Progenitor cell of endocrine pancreas (in vitro differentiated cells): ENCODE measurements around the gene KEL. TPM values are rescaled to one million over a fixed set of nuclear protein-coding genes. Genes with fewer than 3 reads are reported as not detected.
A peak's percentile ranks its signal among the peaks of the same experiment; 100 is the strongest.

Source experiments
- DNase-seq: peaks from one replicate; pipeline ENCODE4 v3.0.0; 2021; ENCODE audit warnings: low spot score; ENCODE audit not compliant: unreplicated experiment
- H3K27ac Mint-ChIP-seq: 2 replicates; pipeline ENCODE4 v1.8.0; 2021; ENCODE audit warnings: mild to moderate bottlenecking, moderate library complexity, mixed read lengths
- H3K27me3 Mint-ChIP-seq: 2 replicates; pipeline ENCODE4 v1.8.0; 2021; ENCODE audit warnings: mixed read lengths
- H3K36me3 Mint-ChIP-seq: 2 replicates; pipeline ENCODE4 v1.8.0; 2022; ENCODE audit warnings: mixed read lengths; ENCODE audit not compliant: insufficient read depth
- H3K4me1 Mint-ChIP-seq: 2 replicates; pipeline ENCODE4 v1.8.0; 2021; ENCODE audit warnings: low read depth, mixed read lengths
- H3K4me3 Mint-ChIP-seq: 2 replicates; pipeline ENCODE4 v1.8.0; 2021; ENCODE audit warnings: low read depth, mild to moderate bottlenecking, moderate library complexity, mixed read lengths
- H3K9me3 Mint-ChIP-seq: 2 replicates; pipeline ENCODE4 v1.8.0; 2021; ENCODE audit warnings: low read depth, mixed read lengths
- total RNA-seq: library from RNA; stranded (reverse); gene quantifications from 2 replicates; pipeline ENCODE4 v1.2.1, GENCODE V29; 2021
- TF ChIP-seq, protein P1 (sequence below): fragments of 200-600 bp; sonication (generic); IDR thresholded peaks from one replicate; pipeline ENCODE4 v1.5.0; 2021; ENCODE audit warnings: antibody characterized with exemption, mild to moderate bottlenecking; ENCODE audit not compliant: unreplicated experiment

Gene KEL
- total RNA-seq, 1 donor from 2014 or later = 1.7 TPM

DNA sequence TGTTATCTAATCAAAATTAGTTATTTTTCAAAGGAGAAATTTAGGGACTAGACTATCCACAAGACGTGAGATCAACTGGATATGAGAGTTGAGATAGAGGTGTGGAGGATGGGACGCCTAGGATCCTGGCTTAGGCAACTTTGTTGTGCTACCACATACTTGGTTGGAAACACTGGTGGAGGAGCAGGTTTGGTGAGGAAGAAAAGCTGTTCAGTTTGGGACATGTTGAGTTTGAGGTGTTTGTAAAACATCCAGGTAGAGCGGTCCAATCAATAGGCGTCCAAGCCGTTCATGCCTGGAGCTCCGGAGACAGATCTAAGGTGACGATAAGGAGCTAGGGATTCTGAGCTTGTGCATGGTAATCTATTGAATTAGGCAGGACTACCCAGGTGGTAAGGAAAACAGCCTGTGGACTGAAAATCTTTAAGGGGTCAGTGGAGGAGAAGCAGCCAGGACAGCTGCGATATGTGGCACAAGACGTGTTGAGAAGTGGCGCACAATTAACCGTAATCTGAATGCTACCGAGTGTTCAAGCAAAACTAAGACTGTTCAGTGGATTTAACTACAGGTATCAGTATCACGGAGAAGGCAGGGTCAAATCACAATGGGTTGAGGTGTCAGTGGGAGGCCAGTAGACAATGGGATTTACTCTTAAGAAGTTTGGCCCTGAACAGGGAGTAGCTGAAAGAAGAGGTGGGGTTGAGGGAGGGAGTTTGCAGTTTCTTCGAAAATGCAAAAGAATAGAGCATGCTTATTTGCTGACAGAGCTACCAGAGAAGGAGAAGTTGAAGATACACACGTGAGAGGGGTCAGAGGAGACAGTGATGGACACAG is 60.5 kb downstream of the KEL start:
- no peak overlapping the region for H3K4me3 Mint-ChIP-seq
- peaks cover 25% of the 10 kb centered on the region for H3K4me1 Mint-ChIP-seq
- peak overlapping the region; percentile 46 for H3K27ac Mint-ChIP-seq
- peaks cover 14% of the 10 kb centered on the region for H3K27me3 Mint-ChIP-seq
- DNase-seq = no peak
- H3K36me3 Mint-ChIP-seq = peaks cover 7% of the 10 kb centered on the region
- TF ChIP-seq, protein P1, sequence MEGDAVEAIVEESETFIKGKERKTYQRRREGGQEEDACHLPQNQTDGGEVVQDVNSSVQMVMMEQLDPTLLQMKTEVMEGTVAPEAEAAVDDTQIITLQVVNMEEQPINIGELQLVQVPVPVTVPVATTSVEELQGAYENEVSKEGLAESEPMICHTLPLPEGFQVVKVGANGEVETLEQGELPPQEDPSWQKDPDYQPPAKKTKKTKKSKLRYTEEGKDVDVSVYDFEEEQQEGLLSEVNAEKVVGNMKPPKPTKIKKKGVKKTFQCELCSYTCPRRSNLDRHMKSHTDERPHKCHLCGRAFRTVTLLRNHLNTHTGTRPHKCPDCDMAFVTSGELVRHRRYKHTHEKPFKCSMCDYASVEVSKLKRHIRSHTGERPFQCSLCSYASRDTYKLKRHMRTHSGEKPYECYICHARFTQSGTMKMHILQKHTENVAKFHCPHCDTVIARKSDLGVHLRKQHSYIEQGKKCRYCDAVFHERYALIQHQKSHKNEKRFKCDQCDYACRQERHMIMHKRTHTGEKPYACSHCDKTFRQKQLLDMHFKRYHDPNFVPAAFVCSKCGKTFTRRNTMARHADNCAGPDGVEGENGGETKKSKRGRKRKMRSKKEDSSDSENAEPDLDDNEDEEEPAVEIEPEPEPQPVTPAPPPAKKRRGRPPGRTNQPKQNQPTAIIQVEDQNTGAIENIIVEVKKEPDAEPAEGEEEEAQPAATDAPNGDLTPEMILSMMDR = no peak
- peaks cover 18% of the 10 kb centered on the region for H3K9me3 Mint-ChIP-seq

DNA sequence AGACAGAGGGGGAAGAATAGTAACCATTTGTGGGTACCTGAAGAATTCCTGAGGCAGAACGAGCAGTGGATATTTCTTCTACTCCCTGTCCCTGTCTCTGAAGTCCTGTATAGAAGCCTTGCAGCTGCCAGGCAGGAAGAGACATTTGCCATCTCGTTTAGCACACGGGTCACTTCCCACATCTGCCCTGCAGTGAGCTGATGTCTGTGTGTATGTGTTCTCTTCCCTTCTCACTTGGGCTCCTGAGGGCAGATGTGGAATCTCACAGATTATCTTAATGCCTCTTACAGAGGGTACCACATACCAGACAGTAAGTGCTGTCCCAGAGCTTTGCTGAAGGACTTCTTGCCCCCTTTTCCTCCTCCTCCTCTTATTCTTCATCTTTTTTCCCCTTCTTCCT is 62.5 kb downstream of the KEL start:
- TF ChIP-seq, protein P1 = no peak
- H3K4me1 Mint-ChIP-seq = peaks cover 28% of the 10 kb centered on the region
- H3K27ac Mint-ChIP-seq = no peak overlapping the region
- no peak for DNase-seq
- peaks cover 13% of the 10 kb centered on the region for H3K9me3 Mint-ChIP-seq
- peaks cover 5% of the 10 kb centered on the region for H3K36me3 Mint-ChIP-seq
- peaks cover 28% of the 10 kb centered on the region for H3K27me3 Mint-ChIP-seq
- no peak overlapping the region for H3K4me3 Mint-ChIP-seq

DNA sequence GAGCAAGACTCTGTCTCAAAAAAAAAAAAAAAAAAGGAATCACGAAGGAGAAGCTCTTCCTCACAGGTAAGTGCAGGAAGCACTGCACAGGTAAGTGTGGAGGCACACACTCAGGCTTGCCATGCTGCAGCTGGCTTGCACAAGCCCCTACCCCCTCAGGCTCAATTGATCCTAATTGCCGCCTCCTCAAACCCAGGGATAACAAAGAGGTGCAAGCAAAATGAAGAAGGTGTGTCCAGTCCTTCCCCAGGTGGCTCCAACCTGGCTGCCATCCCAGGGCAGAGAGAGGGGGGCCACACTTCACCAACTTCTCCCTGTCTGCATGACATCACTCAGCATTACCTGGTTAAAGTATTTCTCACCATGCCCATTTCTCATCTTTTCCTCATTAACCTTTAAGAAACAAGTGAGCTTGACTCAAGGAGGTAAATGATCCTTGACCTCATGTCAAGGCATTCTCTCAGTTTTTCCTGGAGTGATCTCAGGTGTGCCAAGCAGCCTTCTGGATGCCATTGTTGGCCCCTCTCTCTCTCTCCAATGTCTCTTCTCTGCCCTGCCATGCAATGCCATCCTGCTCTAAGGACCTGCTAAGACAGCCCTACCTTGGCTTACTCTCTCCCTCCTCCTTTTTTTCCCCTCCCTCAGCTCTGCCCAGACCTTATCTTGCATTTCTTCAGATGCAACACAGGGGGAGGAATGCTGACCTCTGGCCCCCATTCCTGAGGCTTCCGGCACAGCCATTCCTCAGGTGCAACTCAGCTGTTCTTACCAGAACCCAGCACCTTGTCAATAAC is 63.6 kb downstream of the KEL start:
- Mint-ChIP-seq H3K27ac (no peak overlapping the region), H3K27me3 (peaks cover 33% of the 10 kb centered on the region), H3K9me3 (peaks cover 13% of the 10 kb centered on the region), H3K4me1 (peaks cover 28% of the 10 kb centered on the region), H3K36me3 (peaks cover 5% of the 10 kb centered on the region), H3K4me3 (no peak overlapping the region)
- DNase-seq = no peak
- TF ChIP-seq, protein P1 = no peak

DNA sequence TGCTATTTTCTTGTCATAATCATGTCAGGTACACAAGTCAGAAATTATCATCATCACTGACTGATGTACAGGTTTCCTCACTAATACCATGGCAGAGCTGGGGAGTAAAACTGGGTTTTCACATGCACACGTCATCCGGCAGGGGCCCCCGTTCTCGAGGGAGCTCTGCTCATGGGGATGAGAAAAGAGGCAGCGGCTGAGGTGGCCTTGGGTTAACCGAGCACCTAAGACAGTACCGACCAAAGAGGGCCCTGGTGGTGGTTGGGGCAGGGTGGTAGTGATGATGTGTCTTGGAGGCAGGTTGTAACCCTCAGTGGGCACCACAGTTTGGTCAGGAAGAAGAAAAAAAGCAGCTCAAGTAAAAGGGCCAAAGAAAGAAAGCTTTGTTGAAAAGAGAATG is 64.5 kb downstream of the KEL start:
- H3K36me3 Mint-ChIP-seq = peaks cover 3% of the 10 kb centered on the region
- no peak for DNase-seq
- H3K9me3 Mint-ChIP-seq = peaks cover 8% of the 10 kb centered on the region
- H3K27ac Mint-ChIP-seq = no peak overlapping the region
- peaks cover 28% of the 10 kb centered on the region for H3K4me1 Mint-ChIP-seq
- peaks cover 37% of the 10 kb centered on the region for H3K27me3 Mint-ChIP-seq
- H3K4me3 Mint-ChIP-seq = no peak overlapping the region
- TF ChIP-seq, protein P1 = no peak

DNA sequence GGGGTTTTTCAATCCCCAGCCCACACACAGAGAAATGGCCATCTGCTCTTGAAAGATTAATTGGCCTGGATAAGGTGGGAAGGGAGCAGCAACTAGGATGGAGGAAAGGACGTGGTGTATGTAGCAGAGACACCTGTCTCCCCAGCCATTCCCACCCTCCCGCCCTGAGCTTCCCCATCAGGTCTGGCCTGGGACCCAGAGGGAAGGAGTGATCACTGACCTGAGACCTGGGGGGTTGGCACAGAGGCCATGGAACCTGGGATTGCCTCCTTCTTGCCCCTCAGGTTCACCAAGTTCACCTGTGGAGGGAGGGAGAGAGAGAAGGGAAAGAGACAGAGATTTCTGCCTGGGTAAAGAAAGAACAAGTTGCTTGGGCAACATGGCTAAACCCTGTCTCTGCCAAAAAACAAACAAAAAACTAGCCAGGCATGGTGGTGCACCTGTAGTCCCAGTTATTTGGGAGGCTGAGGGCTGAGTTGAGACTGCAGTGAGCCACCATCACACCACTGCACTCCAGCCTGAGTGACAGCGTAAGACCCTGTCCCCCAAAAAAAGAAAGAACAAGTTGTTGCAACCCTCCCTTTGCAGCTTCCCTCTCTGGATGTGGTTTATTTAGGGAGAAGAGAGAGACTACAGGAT is 65.3 kb downstream of the KEL start:
- peaks cover 24% of the 10 kb centered on the region for H3K4me1 Mint-ChIP-seq
- peaks cover 38% of the 10 kb centered on the region for H3K27me3 Mint-ChIP-seq
- peaks cover 2% of the 10 kb centered on the region for H3K9me3 Mint-ChIP-seq
- no peak overlapping the region for H3K4me3 Mint-ChIP-seq
- H3K27ac Mint-ChIP-seq = peak overlapping the region; percentile 23
- TF ChIP-seq, protein P1 = no peak
- H3K36me3 Mint-ChIP-seq = no peaks in the 10 kb centered on the region
- DNase-seq = no peak
